ENCODE measurements around the gene SLC25A28. TPM values are rescaled to one million over a fixed set of nuclear protein-coding genes. Genes with fewer than 3 reads are reported as not detected.

Gene SLC25A28
- total RNA-seq, 1 experiment from 2014 or later: 22.2 TPM

- no peak overlapping the region for H3K4me3 Mint-ChIP-seq
- no peaks in the 10 kb centered on the region for H3K23me2 ChIP-seq (ENCODE audit: insufficient read length, low read depth, low read length, poor library complexity, severe bottlenecking)
- no peak overlapping the region for H3K4ac ChIP-seq (ENCODE audit: low read depth, low read length)
- H3K9me3 Mint-ChIP-seq: no peaks in the 10 kb centered on the region
- H3K27me3 ChIP-seq (ENCODE audit: insufficient read depth, low read length): no peaks in the 10 kb centered on the region
- no peak for DNase-seq
- H2BK120ac ChIP-seq (ENCODE audit: low read depth, low read length, poor library complexity, severe bottlenecking): no peak overlapping the region
- no peak overlapping the region for H2BK5ac ChIP-seq (ENCODE audit: insufficient read length, low read length)
- no peak overlapping the region for H2BK20ac ChIP-seq (ENCODE audit: low read depth, low read length, poor library complexity, severe bottlenecking)
- H3K23ac ChIP-seq (ENCODE audit: insufficient read length, low read depth, low read length): no peak overlapping the region
- H4K91ac ChIP-seq (ENCODE audit: insufficient read length, low read depth, low read length): no peak overlapping the region
- H3K79me1 ChIP-seq (ENCODE audit: insufficient read depth, low read depth, low read length, poor library complexity, severe bottlenecking): no peaks in the 10 kb centered on the region
- no peak overlapping the region for H4K5ac ChIP-seq (ENCODE audit: insufficient read length, low read depth, low read length)
- H3K4me1 ChIP-seq (ENCODE audit: insufficient read depth, low read length): no peaks in the 10 kb centered on the region
- no peak overlapping the region for H3K27ac ChIP-seq (ENCODE audit: insufficient read length, low read depth, low read length)
- H3T11ph ChIP-seq (ENCODE audit: low read length): no peak overlapping the region
- H3K27me3 Mint-ChIP-seq (ENCODE audit: low read depth): peaks cover 2% of the 10 kb centered on the region
- no peak overlapping the region for H4K8ac ChIP-seq (replicated peaks; ENCODE audit: insufficient read length, low read depth, low read length)
- H3K4me2 ChIP-seq (ENCODE audit: insufficient read depth, insufficient read length, low read length): no peak overlapping the region
- no peak overlapping the region for H3K14ac ChIP-seq (ENCODE audit: insufficient read depth, low read length)
- H2AFZ ChIP-seq (ENCODE audit: low read length): no peak overlapping the region
- no peak overlapping the region for H3K9ac ChIP-seq (ENCODE audit: extremely low read depth, insufficient read length, low read length)
- peaks cover 3 to 7% of the 10 kb centered on the region in 2 experiments; a peak in 3 of 4 replicates for H3K4me1 Mint-ChIP-seq
- no peaks in the 10 kb centered on the region for H4K20me1 ChIP-seq (ENCODE audit: control insufficient read depth, insufficient read depth, insufficient read length)
- H2BK15ac ChIP-seq (ENCODE audit: low read depth, low read length): no peak overlapping the region
- WGBS (ENCODE audit: extremely low coverage, insufficient read length, low lambda C conversion rate): no CpG with 5 or more reads among the region's 3 CpGs
- H2AK5ac ChIP-seq (ENCODE audit: insufficient read length, low read length): no peak overlapping the region
- no peak overlapping the region for H3K18ac ChIP-seq (ENCODE audit: insufficient read length, low read depth, low read length)
- H3K27ac Mint-ChIP-seq: no peak overlapping the region
- no peak for TF ChIP-seq CTCF (conservative IDR thresholded peaks at IDR 0.05)
- H3K79me2 ChIP-seq (ENCODE audit: insufficient read depth, low read length): no peaks in the 10 kb centered on the region
- no peak overlapping the region for H3K56ac ChIP-seq (ENCODE audit: insufficient read length, low read depth, low read length)
- H3K9me3 ChIP-seq (ENCODE audit: control insufficient read depth, low read depth, low read length): no peaks in the 10 kb centered on the region
- peaks cover 0 to 5% (median 0%) of the 10 kb centered on the region in 3 experiments; a peak in 2 of 7 replicates for H3K36me3 Mint-ChIP-seq (ENCODE audit: insufficient read depth in 1 of 3, low read depth in 3 of 3)
- H2BK12ac ChIP-seq (ENCODE audit: insufficient read length, low read depth, low read length): no peak overlapping the region
Observed at GRCh38 chr10:99610221-99610620, 10.0 kb downstream of the SLC25A28 start.

Measured in H9 (cell line).